Stimulated activated CD8-positive, alpha-beta memory T cell treated with anti-CD3 and anti-CD28 coated beads, Interleukin-15, amount 100 ng/mL, for 24 hours (primary cell): ENCODE data around the gene NPS.

ENCODE experiments used
- DNase-seq: peaks from one replicate; pipeline ENCODE4 v3.0.0-alpha.2; 2020; ENCODE audit warnings: low read depth

NPS gene

GRCh38 chr10:127549009-127549408 lies at the start of gene NPS:
TSS of gene NPS (plus strand) at chr10:127549309. CDS start at chr10:127549369, 60 bp downstream.
- DNase-seq = no peak

GRCh38 chr10:127500127-127500526 lies 49.0 kb upstream of the NPS start:
- DNase-seq = no peak

GRCh38 chr10:127506094-127506493 lies 43.0 kb upstream of the NPS start:
- DNase-seq = no peak

GRCh38 chr10:127522298-127522697 lies 26.8 kb upstream of the NPS start:
- no peak for DNase-seq

- no peak for DNase-seq
Measured at GRCh38 chr10:127523476-127523875, 25.6 kb upstream of the NPS start.

GRCh38 chr10:127524229-127524628 lies 24.9 kb upstream of the NPS start:
- DNase-seq = no peak

GRCh38 chr10:127524908-127525665 lies 24.0 kb upstream of the NPS start:
- no peak for DNase-seq

- DNase-seq = no peak
Measured at GRCh38 chr10:127525686-127526085, 23.4 kb upstream of the NPS start.

- no peak for DNase-seq
Measured at GRCh38 chr10:127526161-127526560, 22.9 kb upstream of the NPS start.

- no peak for DNase-seq
Measured at GRCh38 chr10:127527320-127527719, 21.8 kb upstream of the NPS start.

- no peak for DNase-seq
Measured at GRCh38 chr10:127527891-127528290, 21.2 kb upstream of the NPS start.

- no peak for DNase-seq
Measured at GRCh38 chr10:127532193-127532592, 16.9 kb upstream of the NPS start.

- DNase-seq = no peak
Measured at GRCh38 chr10:127532659-127533058, 16.4 kb upstream of the NPS start.

GRCh38 chr10:127534074-127534473 lies 15.0 kb upstream of the NPS start:
- DNase-seq = no peak

GRCh38 chr10:127534496-127534895 lies 14.6 kb upstream of the NPS start:
- no peak for DNase-seq

GRCh38 chr10:127535802-127536515 lies 13.2 kb upstream of the NPS start:
- no peak for DNase-seq

- DNase-seq = no peak
Measured at GRCh38 chr10:127536972-127537760, 11.9 kb upstream of the NPS start.

GRCh38 chr10:127537924-127538323 lies 11.2 kb upstream of the NPS start:
- DNase-seq = no peak

GRCh38 chr10:127548022-127548421 lies 1.1 kb upstream of the NPS start:
- no peak for DNase-seq

- no peak for DNase-seq
Measured at GRCh38 chr10:127550861-127551260, 1.8 kb downstream of the NPS start.

GRCh38 chr10:127552446-127552845 lies 3.3 kb downstream of the NPS start:
- DNase-seq = no peak

GRCh38 chr10:127553417-127553816 lies 4.3 kb downstream of the NPS start:
- DNase-seq = no peak

- no peak for DNase-seq
Measured at GRCh38 chr10:127556916-127557315, 7.8 kb downstream of the NPS start.
